ENCODE results near the gene JAG2. TPM values are rescaled to one million over a fixed set of nuclear protein-coding genes. Genes with fewer than 3 reads are reported as not detected.
"Not testable (repeated sequence)": the region's sequence is repeated elsewhere in the genome, so short reads cannot be mapped to it uniquely, and the experiment has no call there.

The JAG2 gene
- polyA plus RNA-seq, 1 donor: 7.5 TPM

GRCh38 chr14:105117710-105118385, 50.7 kb downstream of the JAG2 start:
- DNase-seq: no peak

- no peak for DNase-seq
Measured at GRCh38 chr14:105117257-105117646, 51.3 kb downstream of the JAG2 start.

- no peak for DNase-seq
Measured at GRCh38 chr14:105116451-105117256, 51.9 kb downstream of the JAG2 start.

- DNase-seq: not testable (repeated sequence)
Measured at GRCh38 chr14:105109243-105109642, 59.3 kb downstream of the JAG2 start.

GRCh38 chr14:105108516-105108864, 60.1 kb downstream of the JAG2 start:
- no peak for DNase-seq

GRCh38 chr14:105107781-105108515, 60.6 kb downstream of the JAG2 start:
- no peak for DNase-seq

- no peak for DNase-seq
Measured at GRCh38 chr14:105107351-105107750, 61.2 kb downstream of the JAG2 start.

- no peak for DNase-seq
Measured at GRCh38 chr14:105105158-105105557, 63.4 kb downstream of the JAG2 start.

- DNase-seq: no peak
Measured at GRCh38 chr14:105102893-105103292, 65.7 kb downstream of the JAG2 start.

- no peak for DNase-seq
Measured at GRCh38 chr14:105102361-105102870, 66.2 kb downstream of the JAG2 start.

GRCh38 chr14:105100910-105101309, 67.7 kb downstream of the JAG2 start:
- DNase-seq: no peak

GRCh38 chr14:105099778-105100177, 68.8 kb downstream of the JAG2 start:
- no peak for DNase-seq

GRCh38 chr14:105098316-105098715, 70.3 kb downstream of the JAG2 start:
- no peak for DNase-seq

- no peak for DNase-seq
Measured at GRCh38 chr14:105097794-105098127, 70.8 kb downstream of the JAG2 start.

- DNase-seq: no peak
Measured at GRCh38 chr14:105096206-105096875, 72.2 kb downstream of the JAG2 start.

- no peak for DNase-seq
Measured at GRCh38 chr14:105095236-105095805, 73.3 kb downstream of the JAG2 start.

GRCh38 chr14:105094193-105094907, 74.2 kb downstream of the JAG2 start:
- DNase-seq: no peak

GRCh38 chr14:105093431-105094192, 75.0 kb downstream of the JAG2 start:
- DNase-seq: peak; percentile 83

GRCh38 chr14:105093038-105093430, 75.5 kb downstream of the JAG2 start:
- peak; percentile 66 for DNase-seq
